GM19193 (cell line): ENCODE results near the gene MPP1.

Experiments used
- POLR2A ChIP-seq: IDR thresholded peaks from 4 replicates; pipeline ENCODE4 v1.6.1; 2011; ENCODE audit not compliant: insufficient read depth, insufficient read length; ENCODE audit errors: extremely low read depth

The MPP1 gene

GRCh38 chrX:154731881-154732280 lies 73.4 kb downstream of the MPP1 start:
- no peak for TF ChIP-seq POLR2A

GRCh38 chrX:154731184-154731583 lies 74.1 kb downstream of the MPP1 start:
- no peak for TF ChIP-seq POLR2A

- no peak for TF ChIP-seq POLR2A
Observed at GRCh38 chrX:154730253-154730891, 74.9 kb downstream of the MPP1 start.

- no peak for TF ChIP-seq POLR2A
Observed at GRCh38 chrX:154729439-154729838, 75.8 kb downstream of the MPP1 start.
